Measurements from ENCODE around the gene CCL18.
"Not testable (repeated sequence)": the region's sequence is repeated elsewhere in the genome, so short reads cannot be mapped to it uniquely, and the experiment has no call there.

- not testable (repeated sequence) for TF ChIP-seq POLR2A (IDR thresholded peaks at IDR 0.05; ENCODE audit: low read depth, low read length); GATA2 (IDR thresholded peaks at IDR 0.05; ENCODE audit: insufficient read depth, insufficient read length, low read depth, low read length)
Measured at GRCh38 chr17:36108265-36108664, 44.2 kb downstream of the CCL18 start.
